Suppressor macrophage treated with lipopolysaccharide for 1 hour (primary cell): ENCODE measurements around the gene AP1S2.
"Not testable (repeated sequence)": the region's sequence is repeated elsewhere in the genome, so short reads cannot be mapped to it uniquely, and the experiment has no call there.

Experiments used
- DNase-seq, 3 donors: peaks; one replicate each; pipeline ENCODE4 v3.0.0-alpha.2; 2020 to 2022

AP1S2 gene

DNA sequence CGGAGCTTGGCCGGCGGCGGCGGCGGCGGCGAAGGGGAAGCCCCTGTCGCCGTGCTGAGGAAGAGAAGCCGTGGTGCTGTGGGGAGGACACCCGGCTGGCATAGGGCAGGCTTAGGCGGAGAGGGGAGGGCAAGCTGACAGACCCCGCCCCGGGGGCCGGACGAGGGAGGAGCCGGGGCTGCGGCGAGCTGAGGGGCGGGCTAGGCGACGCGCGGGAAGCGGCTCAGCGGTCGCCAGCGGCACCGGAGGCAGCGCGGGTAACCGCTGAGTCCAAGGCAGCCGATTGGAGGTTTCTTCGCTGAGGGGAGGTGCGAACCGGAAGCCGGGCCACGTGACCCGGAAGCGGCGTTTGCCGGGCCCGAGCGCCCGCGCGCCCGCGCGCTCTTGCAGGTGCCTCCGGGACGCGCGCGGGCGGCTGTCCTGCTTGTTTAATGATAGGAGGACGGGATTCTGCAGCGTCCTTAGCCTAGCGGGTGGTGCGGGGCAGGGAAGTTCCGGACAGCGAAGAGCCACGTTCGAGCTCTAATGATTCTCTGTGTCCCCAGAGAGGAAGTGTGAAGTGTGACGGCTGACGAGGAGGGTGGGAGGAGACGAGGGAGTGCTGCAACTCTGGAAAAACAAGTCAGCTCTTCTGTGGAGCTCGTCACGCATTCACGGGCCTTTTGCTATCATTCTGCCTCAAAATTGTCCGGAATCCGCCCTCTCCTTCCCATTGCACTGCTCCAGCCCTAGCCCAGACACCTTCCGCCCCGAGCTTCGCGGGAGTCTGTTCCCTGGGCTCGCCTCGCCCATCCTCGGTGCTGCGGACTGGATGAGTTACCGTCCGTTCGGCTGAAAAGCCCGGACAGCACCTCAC is at the start of gene AP1S2:
TSS of gene AP1S2 (minus strand) at position 102 of the 856 bp plus-strand sequence. CDS start 2,289 bp downstream, outside the sequence.
- DNase-seq: peak; percentile 93 to 96 (median 94)

DNA sequence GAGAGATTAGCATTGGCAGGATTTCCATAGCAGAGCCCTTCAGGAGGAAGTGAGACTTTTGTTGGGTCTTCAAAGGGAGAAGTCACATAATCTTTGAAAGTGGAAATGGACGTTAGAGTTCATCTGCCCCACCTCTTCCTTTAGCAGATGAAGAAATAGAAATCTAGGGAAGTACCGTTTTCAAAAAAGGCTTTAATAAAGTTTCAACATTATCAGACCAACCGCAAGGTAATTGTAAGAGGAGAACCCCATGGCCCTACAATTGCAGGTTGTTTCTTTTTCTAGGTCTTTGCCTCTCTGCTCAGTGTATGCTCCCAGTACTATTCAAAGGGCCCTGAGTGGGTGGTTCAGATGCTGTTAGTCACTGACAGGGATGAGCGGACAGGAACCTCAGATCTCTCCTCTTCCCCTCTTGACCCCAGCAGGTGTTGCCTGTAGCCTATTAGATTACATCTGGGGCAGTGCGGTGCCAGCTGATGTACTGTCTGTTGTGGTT is 48.6 kb upstream of the AP1S2 start:
- peak; percentile 48 to 75 (median 68) for DNase-seq

DNA sequence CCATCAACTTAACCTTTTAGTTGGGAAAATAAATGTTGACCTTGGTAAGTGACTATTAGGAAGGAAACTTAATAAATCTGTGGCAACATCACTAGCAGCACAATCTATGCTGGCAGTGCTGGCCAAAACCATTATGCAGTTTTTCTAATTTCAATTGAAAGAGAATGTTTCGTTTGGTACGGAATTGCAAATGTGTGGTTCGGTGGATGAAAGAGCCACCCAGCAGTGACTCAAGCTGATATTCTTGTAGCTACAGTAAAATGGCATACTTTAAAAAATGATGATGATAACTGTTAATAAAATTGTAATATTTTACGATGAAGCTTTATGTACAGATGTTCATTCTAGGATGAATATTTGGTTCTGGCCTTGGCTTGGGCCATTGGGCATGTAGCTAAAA is 40.7 kb upstream of the AP1S2 start:
- no peak for DNase-seq

DNA sequence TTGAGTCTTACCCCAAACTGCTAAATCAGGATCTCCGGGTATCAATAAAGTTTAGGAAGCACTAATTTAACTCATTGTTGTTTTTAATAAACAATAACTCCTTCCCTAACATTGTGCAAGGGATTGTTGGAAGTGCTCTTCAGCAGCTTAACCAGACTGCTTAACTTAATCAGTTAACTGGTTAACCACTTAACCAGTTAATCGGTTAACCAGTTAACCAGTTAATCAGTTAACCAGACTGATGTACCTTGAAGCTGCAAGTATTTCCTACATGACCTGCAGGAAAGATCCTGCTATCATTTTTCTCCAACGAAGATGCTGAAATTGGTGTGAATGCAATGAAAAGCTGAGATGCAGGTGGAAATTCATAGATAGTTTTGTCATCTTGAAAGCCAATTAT is 40.1 kb upstream of the AP1S2 start:
- no peak for DNase-seq

DNA sequence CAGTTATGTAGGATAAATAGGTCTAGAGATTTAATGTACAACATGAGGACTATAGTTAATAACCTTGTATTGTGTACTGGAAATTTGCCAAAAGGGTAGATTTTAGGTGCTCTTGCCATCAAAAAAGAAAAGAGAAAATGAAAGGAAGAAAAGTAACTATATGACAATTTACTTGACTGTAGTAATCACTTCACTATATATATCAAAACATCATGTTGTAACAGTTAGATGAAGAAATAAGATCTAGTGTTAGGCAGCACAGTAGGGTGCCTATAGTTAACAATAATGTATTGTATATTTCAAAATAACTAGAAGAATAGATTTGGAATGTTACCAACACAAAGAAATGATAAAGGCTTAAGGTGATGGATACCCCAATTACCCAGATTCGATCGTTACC is 35.9 kb upstream of the AP1S2 start:
- no peak for DNase-seq

DNA sequence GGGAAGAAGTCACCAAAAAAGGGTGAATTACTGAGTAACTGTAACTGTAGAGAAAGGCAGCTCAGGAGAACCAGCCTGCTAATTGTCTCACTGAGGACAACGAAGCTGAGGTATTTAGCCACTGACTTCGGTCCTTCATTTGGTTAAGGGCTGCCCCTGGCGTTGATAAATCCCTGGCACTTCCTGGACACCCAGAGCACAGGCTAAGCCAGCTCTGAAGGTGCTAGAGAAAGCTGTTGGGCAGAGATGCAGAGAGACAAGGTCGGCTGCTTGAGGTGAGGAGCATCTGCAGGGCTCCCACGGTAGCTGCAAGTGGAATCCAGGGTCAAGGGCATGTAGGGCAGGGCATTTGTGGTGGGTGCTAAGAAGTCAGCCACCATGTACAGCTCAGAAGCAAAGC is 33.4 kb upstream of the AP1S2 start:
- DNase-seq: no peak

DNA sequence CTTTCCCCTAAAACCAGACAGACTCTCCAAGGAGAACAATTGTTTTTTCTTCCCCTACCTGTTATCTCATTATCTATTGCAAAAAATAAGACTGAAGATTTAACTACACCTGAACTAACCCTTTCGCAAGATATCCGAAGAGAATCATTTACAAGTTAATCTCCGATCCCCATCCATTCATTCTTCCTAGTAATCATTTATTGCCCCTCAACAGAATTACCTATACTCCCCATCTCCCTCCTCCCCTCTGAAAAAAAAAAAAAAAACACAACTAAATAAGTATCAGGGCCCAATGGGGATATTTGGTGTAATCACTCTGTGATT is 28.9 kb upstream of the AP1S2 start:
- DNase-seq: no peak

DNA sequence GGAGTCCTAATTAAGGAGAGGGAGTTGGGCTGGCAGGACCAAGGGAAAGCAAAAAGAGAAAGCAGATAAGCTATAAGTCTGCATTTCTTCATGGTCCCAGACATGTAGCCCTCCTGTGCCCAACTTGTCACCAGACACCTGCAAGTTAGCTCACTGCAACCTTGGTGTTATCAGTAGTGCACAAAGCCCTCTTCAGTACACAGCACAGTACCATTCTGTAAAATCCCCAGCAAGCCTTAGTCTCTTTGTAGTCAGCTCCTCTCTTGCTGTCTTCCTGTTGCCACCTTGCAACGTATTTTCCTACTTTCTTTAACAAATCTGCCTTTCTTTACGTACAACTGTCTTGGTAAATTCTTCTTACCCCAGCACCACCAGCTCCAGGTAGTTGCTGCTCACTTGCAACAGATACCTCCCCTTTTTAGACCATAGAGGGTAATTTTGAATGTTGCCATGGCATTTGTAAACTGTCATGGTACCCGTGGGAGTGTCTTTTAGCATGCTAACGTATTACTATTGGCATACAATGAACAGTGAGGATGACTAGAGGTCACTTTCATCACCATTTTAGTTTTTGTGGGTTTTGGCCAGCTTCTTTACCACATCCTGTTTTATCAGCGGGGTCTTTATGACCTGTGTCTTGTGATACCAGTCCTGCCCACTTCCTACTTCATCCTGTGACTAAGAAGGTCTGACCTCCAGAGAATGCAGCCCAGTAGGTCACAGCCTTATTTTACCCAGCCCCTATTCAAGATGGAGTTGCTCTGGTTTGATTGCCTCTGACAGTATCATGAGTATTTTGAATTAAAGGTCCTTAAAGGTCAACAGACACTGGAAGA is 28.3 kb upstream of the AP1S2 start:
- DNase-seq: peak; percentile 39 to 69 (median 58)

DNA sequence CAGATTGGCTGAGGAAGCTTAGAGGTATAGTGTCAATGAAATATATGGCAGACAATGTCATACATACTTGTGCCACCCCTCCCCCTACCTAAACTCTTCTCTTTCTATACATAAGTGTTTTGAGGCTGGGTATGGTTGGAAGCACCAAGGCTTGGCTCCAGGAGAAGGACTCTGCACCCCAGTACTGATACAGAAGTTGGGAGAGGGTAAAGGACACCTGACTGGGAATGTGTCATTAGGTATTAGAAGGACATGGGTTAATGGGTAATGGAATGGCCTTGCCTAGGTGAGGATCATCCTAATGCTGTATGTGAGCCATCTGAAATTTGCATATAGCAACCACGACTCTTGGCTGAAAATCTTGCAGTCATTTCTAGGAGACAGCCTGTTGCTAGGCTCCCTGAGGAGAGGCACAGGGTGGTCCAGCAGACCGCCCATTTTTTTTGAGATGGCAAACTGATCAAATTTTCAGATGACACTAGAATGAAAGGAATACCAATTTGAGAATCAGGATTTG is 26.8 kb upstream of the AP1S2 start:
- no peak for DNase-seq

DNA sequence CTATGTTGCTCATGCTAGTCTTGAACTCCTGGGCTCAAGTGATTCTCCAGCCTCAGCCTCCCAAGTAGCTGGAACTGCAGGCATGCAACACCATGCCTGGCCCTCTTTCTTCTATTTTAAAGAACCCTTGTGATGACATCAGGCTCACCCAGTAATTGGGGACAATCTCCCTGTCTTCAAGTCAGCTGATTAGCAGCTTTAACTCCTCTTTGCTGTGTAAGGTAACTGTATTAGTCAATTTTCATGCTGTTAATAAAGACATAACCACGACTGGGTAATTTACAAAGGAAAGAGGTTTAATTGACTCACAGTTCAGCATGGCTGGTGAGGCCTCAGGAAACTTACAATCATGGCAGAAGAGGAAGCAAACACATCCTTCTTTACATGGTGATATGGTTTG is 23.3 kb upstream of the AP1S2 start:
- not testable (repeated sequence) for DNase-seq

DNA sequence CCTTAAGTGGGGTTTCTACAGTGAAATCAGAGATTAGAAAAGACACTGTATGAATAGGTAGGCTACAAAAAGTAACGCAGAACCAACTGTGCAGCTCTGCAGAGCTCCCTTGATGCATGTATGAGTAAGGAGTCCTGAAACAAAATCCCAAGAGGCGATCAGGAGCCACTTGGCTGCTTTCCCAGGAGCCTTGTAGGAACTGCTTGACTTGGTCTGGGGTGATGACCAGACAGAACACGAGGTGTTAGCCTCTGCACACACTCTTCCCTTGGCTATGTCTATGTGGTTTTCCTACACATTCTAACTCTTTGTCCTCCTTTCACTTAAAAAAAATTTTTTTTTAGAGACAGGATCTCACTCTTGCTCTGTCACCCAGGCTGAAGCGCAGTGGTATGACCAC is 22.8 kb upstream of the AP1S2 start:
- no peak for DNase-seq

DNA sequence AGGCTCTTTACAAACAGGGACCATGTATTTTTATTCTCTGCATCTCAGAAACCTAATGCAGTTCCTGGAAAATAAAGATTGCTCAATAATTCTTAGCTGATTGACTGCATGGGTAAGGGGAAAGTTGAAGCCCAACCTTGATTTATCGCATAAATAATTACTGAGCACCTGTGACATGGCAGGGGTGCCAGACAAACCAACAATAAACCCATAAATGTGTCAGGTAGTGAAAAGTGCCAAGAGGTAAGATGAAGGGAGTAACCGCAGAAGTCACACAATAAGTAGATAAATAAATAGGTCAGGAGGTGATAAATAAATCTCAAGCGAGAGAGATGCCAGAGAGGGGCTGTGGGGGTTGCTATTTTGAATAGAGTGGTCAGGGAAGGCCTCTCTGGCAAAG is 20.1 kb upstream of the AP1S2 start:
- no peak for DNase-seq

DNA sequence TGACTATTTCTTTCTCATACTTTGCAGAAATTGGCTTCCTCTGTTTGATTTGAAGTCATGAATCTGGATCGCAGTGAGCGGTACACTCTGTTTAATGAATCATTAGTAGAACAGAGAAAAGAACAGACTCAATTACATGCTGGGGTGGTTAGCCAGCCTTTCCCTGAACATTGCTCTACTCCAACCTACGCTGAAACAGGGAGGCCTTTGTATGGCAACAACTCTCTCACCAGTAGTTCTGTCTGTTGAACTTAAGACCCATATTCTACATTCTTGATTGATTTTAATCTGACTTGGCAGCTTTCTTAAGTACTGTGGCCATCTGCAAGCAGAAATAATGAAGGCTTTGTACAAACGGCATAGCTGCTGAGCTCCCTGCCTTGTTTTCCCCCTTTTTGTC is 19.0 kb upstream of the AP1S2 start:
- DNase-seq: no peak

DNA sequence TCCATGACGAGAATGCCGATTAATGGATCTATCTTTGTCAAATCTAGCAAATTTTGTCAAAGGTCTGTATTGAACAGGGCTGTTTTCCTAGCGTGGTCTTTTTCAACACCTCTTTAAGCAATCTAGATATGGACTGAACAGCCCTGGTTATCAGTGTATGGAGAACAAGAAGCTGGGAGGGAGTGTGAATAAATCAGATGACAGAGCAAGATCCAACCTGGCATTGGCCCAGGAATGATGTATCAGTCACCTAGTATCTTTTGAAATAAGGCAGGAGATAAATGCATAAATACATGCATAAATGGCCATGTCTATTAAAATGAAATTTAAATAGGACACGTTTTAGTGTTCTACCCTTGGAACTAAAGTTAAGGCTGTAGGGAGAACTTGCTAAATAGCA is 15.7 kb upstream of the AP1S2 start:
- no peak for DNase-seq

DNA sequence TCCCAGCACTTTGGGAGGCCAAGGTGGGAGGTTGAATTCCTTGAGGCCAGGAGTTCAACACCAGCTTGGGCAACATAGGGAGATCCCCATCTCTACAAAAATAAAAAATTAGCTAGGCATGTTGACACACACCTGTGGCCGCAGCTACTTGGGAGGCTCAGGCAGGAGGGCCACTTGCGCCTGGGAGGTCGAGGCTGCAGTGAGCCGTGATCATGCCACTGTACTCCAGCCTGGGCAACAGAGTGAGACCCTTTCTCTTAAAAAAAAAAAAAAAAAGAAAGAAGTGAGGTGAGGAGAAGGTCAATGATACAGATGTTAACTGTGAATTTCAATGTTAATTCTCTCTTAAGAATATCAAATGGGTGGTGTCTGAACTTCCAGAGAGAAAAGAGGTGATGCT is 15.1 kb upstream of the AP1S2 start:
- no peak for DNase-seq

DNA sequence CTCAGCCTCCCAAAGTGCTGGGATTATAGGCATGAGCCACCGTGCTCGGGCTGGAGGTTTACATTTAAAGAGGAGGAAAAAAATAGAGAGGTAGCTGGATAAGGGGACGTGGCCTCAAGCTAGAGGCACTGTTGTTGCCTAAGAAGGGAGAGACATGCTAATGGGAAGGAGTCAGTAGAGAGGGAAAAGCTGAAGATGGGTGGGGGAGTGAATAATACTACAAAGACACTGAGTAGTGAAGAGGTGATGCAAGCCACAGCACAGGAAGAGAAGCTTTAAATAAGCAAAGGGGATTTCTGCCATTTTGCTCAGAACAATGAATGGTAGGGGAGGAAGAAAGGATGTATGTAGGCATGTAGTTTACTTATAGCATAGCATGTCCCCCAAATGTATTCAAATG is 11.5 kb upstream of the AP1S2 start:
- DNase-seq: peak; percentile 13 to 31 (median 24)

DNA sequence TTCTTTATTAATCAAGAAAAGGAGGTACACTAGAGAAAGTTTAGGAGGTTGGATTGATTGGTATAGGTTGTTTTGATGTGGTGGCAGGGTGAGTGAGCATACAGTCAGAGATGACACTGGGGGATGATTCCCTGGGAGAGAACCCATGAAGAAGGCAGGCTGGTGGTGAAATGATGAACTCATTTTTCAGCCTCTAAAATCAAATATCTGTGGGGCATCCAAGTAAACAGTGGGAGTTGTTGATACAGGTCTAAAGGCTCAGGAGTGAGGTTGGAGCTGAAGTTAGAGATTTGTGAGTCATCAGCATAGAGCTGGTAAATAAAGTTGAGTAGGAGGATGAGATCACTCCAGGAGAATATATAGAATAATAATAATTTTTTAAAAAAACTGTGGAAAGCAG is 10.0 kb upstream of the AP1S2 start:
- DNase-seq: peak; percentile 4 to 23 (median 20)

DNA sequence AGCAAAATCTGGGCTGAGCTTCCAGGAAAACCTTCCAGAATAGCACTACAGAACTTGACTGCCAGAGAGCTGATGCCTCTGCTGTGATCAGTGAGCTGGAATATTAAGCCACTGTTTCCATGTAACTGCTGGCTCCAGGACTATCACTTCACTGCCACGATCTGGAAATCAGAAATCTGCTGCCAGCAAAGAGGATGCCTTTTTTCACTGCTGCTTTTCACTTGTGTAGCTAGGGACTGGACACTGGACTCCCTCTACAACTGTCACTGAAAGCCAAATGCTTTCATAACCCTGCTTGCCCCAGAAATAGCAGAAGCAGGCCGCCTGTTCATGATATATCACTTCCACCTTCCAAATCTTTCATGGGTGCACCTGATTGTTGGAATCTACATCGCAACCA is 9.4 kb upstream of the AP1S2 start:
- peak in 1 of 3 donors; percentile 7 for DNase-seq

DNA sequence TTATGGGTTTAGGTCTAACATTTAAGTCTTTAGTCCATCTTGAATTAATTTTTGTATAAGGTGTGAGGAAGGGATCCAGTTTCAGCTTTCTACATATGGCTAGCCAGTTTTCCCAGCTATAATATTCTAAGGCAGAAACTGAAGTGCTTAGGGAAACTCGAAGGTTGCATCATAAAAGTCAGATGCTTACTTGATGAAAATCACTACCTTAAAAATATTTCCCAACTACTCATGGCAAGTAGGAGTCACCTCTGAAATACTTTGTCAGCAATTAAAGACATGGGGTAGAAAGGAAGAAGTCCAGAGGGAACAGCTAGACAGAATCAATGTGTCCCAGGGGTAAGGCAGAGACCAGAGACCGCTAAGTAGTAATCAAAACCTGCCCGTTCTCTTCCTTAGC is 6.3 kb upstream of the AP1S2 start:
- peak; percentile 54 to 80 (median 78) for DNase-seq

DNA sequence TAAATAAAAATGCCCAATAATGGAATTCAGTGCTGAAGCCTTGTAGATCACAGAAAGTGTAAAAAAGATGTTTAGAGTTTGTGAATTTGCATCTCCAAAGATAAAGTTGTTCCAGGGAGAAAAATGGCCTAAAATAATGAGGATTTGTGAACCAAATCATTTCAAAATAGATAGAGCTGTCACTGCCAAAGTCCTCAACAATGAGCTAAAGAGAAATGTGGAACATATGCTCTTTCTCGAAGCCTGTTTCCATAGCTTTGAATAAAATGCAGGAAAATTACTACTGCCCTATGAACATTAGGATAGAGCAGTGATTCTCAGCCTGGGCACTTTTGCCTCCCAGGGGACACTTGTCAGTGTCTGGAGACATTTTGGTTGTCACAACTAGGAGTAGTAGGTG is 3.4 kb upstream of the AP1S2 start:
- DNase-seq: no peak

DNA sequence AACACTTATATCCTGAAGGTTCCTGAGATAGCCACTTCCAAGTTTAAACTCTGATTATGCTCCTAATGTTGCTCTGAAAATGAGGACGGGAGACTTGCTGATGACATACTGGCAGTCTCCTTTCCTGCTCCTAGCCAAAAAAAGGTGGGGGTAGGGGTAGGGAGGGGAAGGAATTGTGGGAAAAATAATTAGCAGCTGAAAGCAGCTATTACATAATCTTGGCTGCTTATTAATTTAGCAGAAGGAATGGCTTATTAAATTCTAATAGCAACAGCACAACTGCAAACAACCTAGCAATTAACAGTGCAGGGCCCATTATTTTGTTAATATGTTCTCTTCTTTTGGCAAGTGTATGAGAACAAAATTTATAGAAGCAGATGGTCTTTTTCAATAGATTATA is 2.0 kb upstream of the AP1S2 start:
- no peak for DNase-seq

DNA sequence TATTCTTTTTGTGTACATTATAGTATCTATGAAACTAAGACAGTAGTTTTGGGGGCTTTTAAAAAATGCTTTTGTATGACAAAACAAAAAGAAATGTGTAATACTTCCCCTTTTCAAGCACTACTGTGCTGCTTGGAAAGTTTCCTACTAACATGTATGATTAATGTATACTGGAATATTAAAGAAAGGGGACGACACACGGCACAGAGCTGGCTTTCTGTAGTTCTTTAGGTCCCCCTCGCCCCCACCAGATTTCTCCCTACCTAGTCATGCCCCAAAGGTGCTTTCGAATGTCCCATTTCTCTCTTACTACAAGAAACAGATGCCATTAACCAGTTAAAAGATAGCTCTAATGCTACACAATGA is 1.6 kb upstream of the AP1S2 start:
- DNase-seq: peak; percentile 50 to 83 (median 69)

DNA sequence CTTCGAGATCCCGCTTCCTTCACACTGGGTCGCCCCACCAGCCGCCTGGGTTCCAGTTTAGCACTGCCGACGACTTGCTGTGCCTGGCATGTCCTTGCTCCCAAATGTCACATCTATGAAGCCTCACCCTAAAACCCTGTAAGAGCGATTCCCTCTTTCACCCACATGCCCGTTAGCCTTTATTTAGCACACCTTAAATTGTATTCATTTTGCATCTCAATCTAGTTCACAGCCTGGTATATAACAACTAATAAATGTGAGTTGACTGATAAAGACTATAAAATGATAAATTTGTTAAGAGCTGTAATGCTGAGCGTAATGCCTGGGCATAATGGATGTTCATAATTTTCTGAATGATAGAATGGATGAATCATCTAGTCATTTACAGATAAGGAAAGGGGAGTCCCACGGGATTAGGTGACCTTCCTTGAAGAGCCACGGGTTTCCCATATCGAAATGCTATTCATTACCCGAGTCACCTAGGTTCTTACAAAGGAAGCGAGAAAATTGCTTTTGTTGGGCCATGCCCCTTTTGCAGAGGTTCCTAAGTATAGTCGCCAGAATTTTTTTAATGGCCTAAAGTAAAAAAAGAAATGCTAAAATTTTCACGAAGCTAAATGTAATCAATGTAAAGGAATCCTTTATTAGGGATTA is 1.1 kb upstream of the AP1S2 start:
- DNase-seq: peak; percentile 22 to 56 (median 24)
